H1 (cell line): ENCODE data around the gene OR7G2. TPM values are rescaled to one million over a fixed set of nuclear protein-coding genes. Genes with fewer than 3 reads are reported as not detected.

Source experiments
- CTCF ChIA-PET: fragments of 300-600 bp; sonication (Branson Sonifier 250); formaldehyde crosslinking; loops from one replicate; lab custom pipeline; 2021; ENCODE audit not compliant: partially characterized antibody; lab: Charles Lee
- POLR2A ChIA-PET: fragments of 300-600 bp; sonication (Branson Sonifier 250); formaldehyde crosslinking; loops from one replicate; lab custom pipeline; 2021; ENCODE audit warnings: inconsistent platforms; ENCODE audit not compliant: partially characterized antibody; lab: Charles Lee
- DNase-seq, 2 experiments: peaks; one replicate each; pipeline versions ENCODE4 v3.0.0 to v3.0.0-alpha.2; 2010 to 2022; ENCODE audit warnings: low spot score in 2 of 2, low read depth in 1 of 2, mixed read lengths in 1 of 2
- FAIRE-seq: peaks from 2 replicates; lab custom pipeline; 2011; peaks lifted over from hg19 to GRCh38; lab: Jason Lieb, UNC
- H2AFZ ChIP-seq: 2 replicates; pipeline ENCODE4 v1.8.1; 2012; ENCODE audit warnings: low read length, inconsistent platforms
- H2AK5ac ChIP-seq: 2 replicates; pipeline ENCODE4 v1.6.1; 2013; ENCODE audit warnings: low read depth, low read length
- H2BK120ac ChIP-seq: replicated peaks from 2 replicates; pipeline ENCODE3; 2013; ENCODE audit warnings: low read depth, low read length, inconsistent platforms
- H2BK12ac ChIP-seq: 2 replicates; pipeline ENCODE4 v1.6.1; 2013; ENCODE audit warnings: low read depth, low read length
- H2BK15ac ChIP-seq: 2 replicates; pipeline ENCODE4 v1.6.1; 2013; ENCODE audit warnings: low read length
- H2BK20ac ChIP-seq: 2 replicates; pipeline ENCODE4 v1.6.1; 2013; ENCODE audit warnings: low read length
- H2BK5ac ChIP-seq: 2 replicates; pipeline ENCODE4 v1.6.1; 2013; ENCODE audit warnings: low read depth, low read length
- H3K14ac ChIP-seq: 2 replicates; pipeline ENCODE4 v1.6.1; 2013; ENCODE audit warnings: inconsistent platforms; ENCODE audit not compliant: insufficient read length
- H3K18ac ChIP-seq: 2 replicates; pipeline ENCODE4 v1.6.1; 2013; ENCODE audit warnings: low read length; ENCODE audit errors: extremely low read depth
- H3K23ac ChIP-seq: 2 replicates; pipeline ENCODE4 v1.6.1; 2013; ENCODE audit warnings: inconsistent platforms; ENCODE audit not compliant: insufficient read length
- H3K23me2 ChIP-seq: 2 replicates; pipeline ENCODE4 v1.6.1; 2013; ENCODE audit warnings: low read depth, low read length
- H3K27ac ChIP-seq: 2 replicates; pipeline ENCODE4 v1.6.1; 2011; ENCODE audit warnings: low read depth, low read length, inconsistent platforms
- H3K27me3 ChIP-seq, 4 experiments: replicated peaks in 1 of 4; 1 replicate in 1 of 4; 2 replicates in 3 of 4; pipeline versions ENCODE4 v1.6.1 to v1.8.1; 2011 to 2013; ENCODE audit warnings: low read length in 3 of 4, mild to moderate bottlenecking in 3 of 4, inconsistent platforms in 2 of 4, mixed read lengths in 2 of 4, moderate library complexity in 1 of 4; ENCODE audit not compliant: control insufficient read depth in 3 of 4, insufficient read depth in 3 of 4; ENCODE audit errors: extremely low read depth in 1 of 4
- H3K36me3 ChIP-seq, 4 experiments: 2 replicates each; pipeline versions ENCODE4 v1.6.1 to v1.8.1; 2011 to 2013; ENCODE audit warnings: mild to moderate bottlenecking in 4 of 4, low read length in 3 of 4, moderate library complexity in 2 of 4, control low read depth in 1 of 4, inconsistent platforms in 1 of 4; ENCODE audit not compliant: insufficient read depth in 4 of 4, control insufficient read depth in 2 of 4
- H3K4ac ChIP-seq: replicated peaks from 2 replicates; pipeline ENCODE3; 2013; ENCODE audit warnings: low read length, low read depth, mixed read lengths, inconsistent platforms; ENCODE audit not compliant: insufficient read length
- H3K4me1 ChIP-seq, 4 experiments: replicated peaks in 1 of 4; 1 replicate in 1 of 4; 2 replicates in 3 of 4; pipeline versions ENCODE4 v1.6.1 to v1.8.1; 2011 to 2013; ENCODE audit warnings: low read length in 3 of 4, inconsistent platforms in 2 of 4, mixed read lengths in 1 of 4; ENCODE audit not compliant: insufficient read depth in 4 of 4, control insufficient read depth in 3 of 4
- H3K4me2 ChIP-seq, 2 experiments: 2 replicates each; pipeline versions ENCODE4 v1.6.1 to v1.8.1; 2011 to 2013; ENCODE audit warnings: low read depth in 2 of 2, low read length in 2 of 2, control low read depth in 1 of 2, inconsistent platforms in 1 of 2, mild to moderate bottlenecking in 1 of 2; ENCODE audit not compliant: insufficient read depth in 1 of 2
- H3K4me3 ChIP-seq, 4 experiments: fragments of 200-600, 300-600 bp in 1 of 4; sonication (generic), shearing (Covaris generic), sonication (Bioruptor Twin) in 1 of 4; 2 replicates each; pipeline versions ENCODE4 v1.5.1 to v1.8.1; 2011 to 2016; ENCODE audit warnings: low read length in 4 of 4, low read depth in 3 of 4, control low read depth in 2 of 4, inconsistent platforms in 2 of 4, mild to moderate bottlenecking in 2 of 4, mixed read lengths in 1 of 4, moderate library complexity in 1 of 4; ENCODE audit not compliant: insufficient read depth in 2 of 4; ENCODE audit errors: extremely low read depth in 1 of 4
- H3K56ac ChIP-seq: replicated peaks from 2 replicates; pipeline ENCODE3; 2013; ENCODE audit warnings: low read depth, mild to moderate bottlenecking, mixed read lengths, low read length, inconsistent platforms; ENCODE audit not compliant: insufficient read length
- H3K79me1 ChIP-seq: 2 replicates; pipeline ENCODE4 v1.6.1; 2013; ENCODE audit warnings: low read depth, low read length, control low read depth
- H3K79me2 ChIP-seq, 2 experiments: 2 replicates each; pipeline versions ENCODE4 v1.6.1 to v1.8.1; 2012 to 2013; ENCODE audit warnings: low read length in 2 of 2, mild to moderate bottlenecking in 2 of 2, inconsistent platforms in 1 of 2; ENCODE audit not compliant: insufficient read depth in 2 of 2, control insufficient read depth in 1 of 2
- H3K9ac ChIP-seq, 4 experiments: replicated peaks in 1 of 4; 1 replicate in 1 of 4; 2 replicates in 3 of 4; pipeline versions ENCODE4 v1.6.1 to v1.8.1; 2011 to 2013; ENCODE audit warnings: low read depth in 3 of 4, low read length in 3 of 4, control low read depth in 2 of 4, mild to moderate bottlenecking in 2 of 4, moderate library complexity in 2 of 4, inconsistent platforms in 1 of 4; ENCODE audit errors: extremely low read depth in 1 of 4
- H3K9me3 ChIP-seq, 2 experiments: 2 replicates each; pipeline versions ENCODE4 v1.6.1 to v1.8.1; 2012 to 2013; ENCODE audit warnings: mild to moderate bottlenecking in 2 of 2, moderate library complexity in 2 of 2, control low read depth in 1 of 2, inconsistent platforms in 1 of 2, low read depth in 1 of 2, low read length in 1 of 2, mixed read lengths in 1 of 2; ENCODE audit not compliant: insufficient read depth in 2 of 2
- H4K20me1 ChIP-seq, 2 experiments: replicated peaks in 1 of 2; 2 replicates each; pipeline versions ENCODE3 to v1.8.1; 2011 to 2013; ENCODE audit warnings: inconsistent platforms in 2 of 2, low read length in 2 of 2, mild to moderate bottlenecking in 1 of 2; ENCODE audit not compliant: insufficient read depth in 2 of 2, control insufficient read depth in 1 of 2
- H4K5ac ChIP-seq: 2 replicates; pipeline ENCODE4 v1.6.1; 2013; ENCODE audit warnings: low read length, low read depth, mixed read lengths, inconsistent platforms; ENCODE audit not compliant: insufficient read length
- H4K8ac ChIP-seq: 2 replicates; pipeline ENCODE4 v1.8.0; 2013; ENCODE audit warnings: mild to moderate bottlenecking, moderate library complexity, low read length, inconsistent platforms; ENCODE audit not compliant: insufficient read depth; ENCODE audit errors: extremely low read depth
- H4K91ac ChIP-seq: replicated peaks from 2 replicates; pipeline ENCODE3; 2013; ENCODE audit warnings: low read length, mixed read lengths, inconsistent platforms; ENCODE audit not compliant: insufficient read length
- BRCA1 ChIP-seq: IDR thresholded peaks from 2 replicates; pipeline ENCODE4 v1.6.1; 2012; ENCODE audit warnings: low read depth, low read length, improper control_type of control experiment
- CBX5 ChIP-seq: fragments of 300-800, 300-1000 bp; sonication (generic); IDR thresholded peaks from 2 replicates; pipeline ENCODE4 v1.7.1; 2016; ENCODE audit warnings: antibody characterized with exemption, low read length, low read depth
- CREB1 ChIP-seq: IDR thresholded peaks from 2 replicates; pipeline ENCODE4 v1.6.1; 2012; ENCODE audit warnings: inconsistent platforms
- CTCF ChIP-seq, 3 experiments: IDR thresholded peaks; 1 replicate in 2 of 3; 2 replicates in 1 of 3; pipeline versions ENCODE4 v1.5.1 to v1.6.1; 2011; ENCODE audit warnings: low read length in 3 of 3, mild to moderate bottlenecking in 3 of 3, inconsistent platforms in 2 of 3, low read depth in 1 of 3, moderate library complexity in 1 of 3; ENCODE audit not compliant: insufficient read depth in 1 of 3; ENCODE audit errors: control extremely low read depth in 1 of 3
- KDM1A ChIP-seq: fragments of 200-600, 300-600 bp; sonication (generic); IDR thresholded peaks from 2 replicates; pipeline ENCODE4 v1.7.1; 2016; ENCODE audit warnings: mild to moderate bottlenecking, low read length, borderline replicate concordance
- RNF2 ChIP-seq: fragments of 200-900, 300-1000 bp; sonication (generic); IDR thresholded peaks from 2 replicates; pipeline ENCODE4 v1.7.1; 2016; ENCODE audit warnings: borderline replicate concordance, low read depth, mild to moderate bottlenecking, antibody characterized with exemption, low read length; ENCODE audit not compliant: poor library complexity, severe bottlenecking; ENCODE audit errors: missing control alignments
- SP2 ChIP-seq: IDR thresholded peaks from 2 replicates; pipeline ENCODE4 v1.6.1; 2012; ENCODE audit warnings: mild to moderate bottlenecking, low read length, inconsistent platforms
- TBP ChIP-seq: IDR thresholded peaks from 2 replicates; pipeline ENCODE4 v1.6.1; 2011; ENCODE audit warnings: low read depth, low read length, improper control_type of control experiment
- WGBS, 2 experiments: shearing (Covaris generic) in 1 of 2; methylation state at CpG; one replicate each; pipeline versions ENCODE4 v1.1.6 to v1.1.7; 2013 to 2015; ENCODE audit warnings: low lambda C conversion rate in 2 of 2, mixed read lengths in 2 of 2, inconsistent platforms in 1 of 2, low coverage in 1 of 2, missing lambda C conversion rate in 1 of 2; ENCODE audit not compliant: insufficient replicate concordance in 2 of 2, insufficient coverage in 1 of 2, insufficient read length in 1 of 2; ENCODE audit errors: extremely low coverage in 1 of 2, missing lambda C conversion rate in 1 of 2; 5-methylcytosine and 5-hydroxymethylcytosine counted together
- polyA plus RNA-seq, 7 experiments: library from polyadenylated mRNA; depleted of rRNA in 3 of 7; stranded (reverse) in 5 of 7; unstranded in 2 of 7; fragments of >200 nt in 5 of 7; fragments of 200-250 nt in 2 of 7; gene quantifications; 1 replicate in 5 of 7; 2 replicates in 1 of 7; 4 replicates in 1 of 7; pipeline versions ENCODE4 v1.2.1 to v1.2.3, GENCODE V29; 2011 to 2013; ENCODE audit warnings: missing spikeins in 2 of 7, mixed read lengths in 2 of 7
- total RNA-seq: library from RNA; stranded (reverse); fragmentation: NEBNext Ultra II Directional; extraction: Animal tissue kit (Norgen Biotek cat#: 25700); gene quantifications from 2 replicates; pipeline ENCODE4 v1.2.1, GENCODE V29; 2021

OR7G2 gene
- total and polyA plus RNA-seq, 2 of the 8 experiments (the other 6 are each of a cell fraction or from before 2014, with no cell fraction given), result not detected

GRCh38 chr19:9057505-9058258, 49.6 kb downstream of the OR7G2 start:
- Histone ChIP-seq H4K20me1 (no peaks in the 10 kb centered on the region), H3K36me3 (no peaks in the 10 kb centered on the region)
- WGBS, 2 experiments, result 96% methylated on average over 4 of the region's 4 CpGs; no CpG with 5 or more reads in 1 of the 2 experiments

More at GRCh38 chr19:9057505-9058258, 49.6 kb downstream of the OR7G2 start:
- Histone ChIP-seq H3K27me3 (no peaks in the 10 kb centered on the region), H2BK12ac (no peak overlapping the region), H3K9ac (no peak overlapping the region), H3K56ac (no peak overlapping the region), H4K5ac (no peak overlapping the region), H3K79me2 (no peaks in the 10 kb centered on the region), H2BK15ac (no peak overlapping the region; the same call in 1 of the 2 replicates), H3K14ac (no peak overlapping the region), H2BK120ac (no peak overlapping the region), H3K4me3 (no peak overlapping the region), H2AK5ac (no peak overlapping the region), H3K9me3 (no peaks in the 10 kb centered on the region), H3K27ac (no peak overlapping the region), H3K23me2 (no peaks in the 10 kb centered on the region; the same call in 1 of the 2 replicates), H3K4me1 (peaks cover 4 to 16% (median 8%) of the 10 kb centered on the region in 4 experiments; a peak in 6 of 7 replicates), H3K18ac (no peak overlapping the region), H3K79me1 (no peaks in the 10 kb centered on the region), H2BK20ac (no peak overlapping the region; the same call in 1 of the 2 replicates), H4K91ac (no peak overlapping the region), H3K23ac (no peak overlapping the region), H4K8ac (no peak overlapping the region), H2AFZ (no peak overlapping the region), H3K4ac (no peak overlapping the region), H2BK5ac (no peak overlapping the region), H3K4me2 (no peak overlapping the region)
- no peak for TF ChIP-seq TBP
- no peak for TF ChIP-seq BRCA1
- no peak for TF ChIP-seq SP2
- no peak for TF ChIP-seq CBX5
- TF ChIP-seq KDM1A, result peak; percentile 79; the same call in 1 of the 2 replicates
- TF ChIP-seq CREB1, result no peak
- no peak for TF ChIP-seq RNF2
- no peak for TF ChIP-seq CTCF (IDR thresholded peaks at IDR 0.05; ENCODE audit: control extremely low read depth in 1 of 3, insufficient read depth in 1 of 3, low read depth in 1 of 3, low read length in 3 of 3)
- ChIA-PET POLR2A (interaction anchor here (0.6 kb wide), 1 partner anchor 18 kb away, joined by 4 read pairs; no protein-coding TSS in a partner anchor), CTCF (interaction anchor here (0.9 to 1.2 kb wide), 2 partner anchors 17 to 386 kb away, joined by 3 read pairs; no protein-coding TSS in a partner anchor)
- DNase-seq (no peak), FAIRE-seq (no peak)
